Measurements from ENCODE around the gene PUS1. TPM values are rescaled to one million over a fixed set of nuclear protein-coding genes. Genes with fewer than 3 reads are reported as not detected.

PUS1 gene
- total RNA-seq, 1 experiment from 2014 or later, result 117 TPM

DNA sequence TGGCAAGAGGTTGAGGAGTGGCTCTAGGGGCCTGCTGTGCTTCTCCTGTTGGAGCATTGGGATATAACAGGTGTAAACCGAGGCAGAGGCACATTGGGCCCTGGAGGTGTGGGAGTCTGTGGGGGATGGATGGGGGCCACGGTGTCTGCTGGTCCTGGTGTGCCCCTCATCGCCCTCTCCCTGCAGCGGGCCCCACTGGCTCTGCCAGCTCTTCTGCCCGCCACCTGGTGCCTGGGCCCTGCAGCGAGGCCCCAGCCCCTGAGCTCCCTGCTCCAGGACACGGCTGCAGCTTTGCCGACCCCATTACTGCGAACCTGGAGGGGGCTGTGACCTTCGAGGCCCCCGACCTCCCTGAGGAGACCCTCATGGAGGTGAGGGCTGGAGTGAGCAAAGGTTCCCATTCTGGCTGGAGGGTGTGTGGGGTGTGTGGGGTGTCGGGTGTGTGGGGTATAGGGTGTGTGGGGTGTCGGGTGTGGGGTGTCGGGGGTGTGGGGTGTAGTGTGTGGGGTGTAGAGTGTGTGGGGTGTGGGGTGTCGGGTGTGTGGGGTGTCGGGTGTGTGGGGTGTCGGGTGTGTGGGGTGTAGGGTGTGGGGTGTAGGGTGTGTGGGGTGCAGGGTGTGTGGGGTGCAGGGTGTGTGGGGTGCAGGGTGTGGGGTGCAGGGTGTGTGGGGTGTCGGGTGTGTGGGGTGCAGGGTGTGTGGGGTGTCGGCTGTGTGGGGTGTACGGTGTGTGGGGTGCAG, 10.6 kb upstream of the PUS1 start:
- Mint-ChIP-seq H3K9me3 (no peaks in the 10 kb centered on the region), H3K27ac (no peak overlapping the region)
- no peak for DNase-seq

More for the DNA sequence above, 10.6 kb upstream of the PUS1 start:
- no peak overlapping the region for H2BK12ac ChIP-seq (ENCODE audit: insufficient read length, low read depth, low read length)
- Mint-ChIP-seq H3K36me3 (ENCODE audit: insufficient read depth in 1 of 3, low read depth in 3 of 3) (peaks cover 4 to 52% (median 40%) of the 10 kb centered on the region in 3 experiments), H3K27me3 (ENCODE audit: low read depth) (no peaks in the 10 kb centered on the region), H3K4me1 (no peaks in the 10 kb centered on the region), H3K4me3 (no peak overlapping the region)
- H3K79me1 ChIP-seq (ENCODE audit: insufficient read depth, low read depth, low read length, poor library complexity, severe bottlenecking), result no peaks in the 10 kb centered on the region
- H3K9ac ChIP-seq (ENCODE audit: extremely low read depth, insufficient read length, low read length), result no peak overlapping the region
- no peak overlapping the region for H2AFZ ChIP-seq (ENCODE audit: low read length)
- no peak overlapping the region for H4K5ac ChIP-seq (ENCODE audit: insufficient read length, low read depth, low read length)
- no peak overlapping the region for H3K18ac ChIP-seq (ENCODE audit: insufficient read length, low read depth, low read length)
- H4K91ac ChIP-seq (ENCODE audit: insufficient read length, low read depth, low read length), result no peak overlapping the region
- WGBS (ENCODE audit: extremely low coverage, insufficient read length, low lambda C conversion rate), result 100% methylated on average over 2 of the region's 20 CpGs
- H4K8ac ChIP-seq (replicated peaks; ENCODE audit: insufficient read length, low read depth, low read length), result no peak overlapping the region
- no peaks in the 10 kb centered on the region for H3K79me2 ChIP-seq (ENCODE audit: insufficient read depth, low read length)
- TF ChIP-seq, protein P1, sequence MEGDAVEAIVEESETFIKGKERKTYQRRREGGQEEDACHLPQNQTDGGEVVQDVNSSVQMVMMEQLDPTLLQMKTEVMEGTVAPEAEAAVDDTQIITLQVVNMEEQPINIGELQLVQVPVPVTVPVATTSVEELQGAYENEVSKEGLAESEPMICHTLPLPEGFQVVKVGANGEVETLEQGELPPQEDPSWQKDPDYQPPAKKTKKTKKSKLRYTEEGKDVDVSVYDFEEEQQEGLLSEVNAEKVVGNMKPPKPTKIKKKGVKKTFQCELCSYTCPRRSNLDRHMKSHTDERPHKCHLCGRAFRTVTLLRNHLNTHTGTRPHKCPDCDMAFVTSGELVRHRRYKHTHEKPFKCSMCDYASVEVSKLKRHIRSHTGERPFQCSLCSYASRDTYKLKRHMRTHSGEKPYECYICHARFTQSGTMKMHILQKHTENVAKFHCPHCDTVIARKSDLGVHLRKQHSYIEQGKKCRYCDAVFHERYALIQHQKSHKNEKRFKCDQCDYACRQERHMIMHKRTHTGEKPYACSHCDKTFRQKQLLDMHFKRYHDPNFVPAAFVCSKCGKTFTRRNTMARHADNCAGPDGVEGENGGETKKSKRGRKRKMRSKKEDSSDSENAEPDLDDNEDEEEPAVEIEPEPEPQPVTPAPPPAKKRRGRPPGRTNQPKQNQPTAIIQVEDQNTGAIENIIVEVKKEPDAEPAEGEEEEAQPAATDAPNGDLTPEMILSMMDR (conservative IDR thresholded peaks at IDR 0.05), result no peak
- H2BK20ac ChIP-seq (ENCODE audit: low read depth, low read length, poor library complexity, severe bottlenecking), result no peak overlapping the region
- no peak overlapping the region for H3K4me2 ChIP-seq (ENCODE audit: insufficient read depth, insufficient read length, low read length)
- no peak overlapping the region for H3T11ph ChIP-seq (ENCODE audit: low read length)
- H2BK15ac ChIP-seq (ENCODE audit: low read depth, low read length), result no peak overlapping the region
- H3K56ac ChIP-seq (ENCODE audit: insufficient read length, low read depth, low read length), result no peak overlapping the region
- H3K4me1 ChIP-seq (ENCODE audit: insufficient read depth, low read length), result no peaks in the 10 kb centered on the region
- H3K4ac ChIP-seq (ENCODE audit: low read depth, low read length), result no peak overlapping the region
- H3K27me3 ChIP-seq (ENCODE audit: insufficient read depth, low read length), result no peaks in the 10 kb centered on the region
- H2AK5ac ChIP-seq (ENCODE audit: insufficient read length, low read length), result no peak overlapping the region
- H3K23ac ChIP-seq (ENCODE audit: insufficient read length, low read depth, low read length), result no peak overlapping the region
- H4K20me1 ChIP-seq (ENCODE audit: control insufficient read depth, insufficient read depth, insufficient read length), result peaks cover 3% of the 10 kb centered on the region
- H2BK5ac ChIP-seq (ENCODE audit: insufficient read length, low read length), result no peak overlapping the region
- H3K23me2 ChIP-seq (ENCODE audit: insufficient read length, low read depth, low read length, poor library complexity, severe bottlenecking), result no peaks in the 10 kb centered on the region
- H3K9me3 ChIP-seq (ENCODE audit: control insufficient read depth, low read depth, low read length), result no peaks in the 10 kb centered on the region
- H3K14ac ChIP-seq (ENCODE audit: insufficient read depth, low read length), result no peak overlapping the region
- no peak overlapping the region for H3K27ac ChIP-seq (ENCODE audit: insufficient read length, low read depth, low read length)
- no peak overlapping the region for H2BK120ac ChIP-seq (ENCODE audit: low read depth, low read length, poor library complexity, severe bottlenecking)

All from H9 (cell line).